ENCODE data around the gene CGNL1.

The CGNL1 gene

GRCh38 chr15:57462381-57462780 lies 86.1 kb downstream of the CGNL1 start:
- CTCF ChIA-PET: interaction anchor here (1.3 kb wide), 1 partner anchor 33 kb away, joined by 3 read pairs; no protein-coding TSS in a partner anchor
- DNase-seq (ENCODE audit: extremely low spot score): no peak
- POLR2A ChIA-PET: no interaction called here
- no peak for TF ChIP-seq CTCF (IDR thresholded peaks at IDR 0.05; ENCODE audit: control extremely low read depth, extremely low read depth, low read depth, missing control alignments)

DNA sequence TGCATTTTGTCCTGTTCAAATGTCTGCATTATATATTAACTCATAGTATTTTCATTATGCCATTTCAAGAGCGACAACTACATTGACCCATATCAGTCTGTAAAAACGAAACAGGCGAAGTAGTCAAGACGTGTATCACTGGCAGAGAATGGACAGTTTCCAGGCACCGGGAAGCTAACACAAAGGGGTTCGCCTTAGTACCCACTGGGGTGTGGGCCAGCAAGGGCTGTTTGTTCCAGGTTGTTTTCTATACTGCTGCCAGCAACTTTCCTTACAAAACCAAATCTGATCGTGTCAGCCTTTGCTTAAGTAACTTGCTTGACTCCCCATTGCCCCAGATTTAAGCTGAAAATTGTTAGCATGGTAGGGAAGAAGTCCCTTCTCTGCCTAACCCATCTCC lies 87.1 kb downstream of the CGNL1 start:
- no peak for DNase-seq (ENCODE audit: extremely low spot score)
- POLR2A ChIA-PET: no interaction called here
- CTCF ChIA-PET: no interaction called here
- TF ChIP-seq CTCF (IDR thresholded peaks at IDR 0.05; ENCODE audit: control extremely low read depth, extremely low read depth, low read depth, missing control alignments): no peak

DNA sequence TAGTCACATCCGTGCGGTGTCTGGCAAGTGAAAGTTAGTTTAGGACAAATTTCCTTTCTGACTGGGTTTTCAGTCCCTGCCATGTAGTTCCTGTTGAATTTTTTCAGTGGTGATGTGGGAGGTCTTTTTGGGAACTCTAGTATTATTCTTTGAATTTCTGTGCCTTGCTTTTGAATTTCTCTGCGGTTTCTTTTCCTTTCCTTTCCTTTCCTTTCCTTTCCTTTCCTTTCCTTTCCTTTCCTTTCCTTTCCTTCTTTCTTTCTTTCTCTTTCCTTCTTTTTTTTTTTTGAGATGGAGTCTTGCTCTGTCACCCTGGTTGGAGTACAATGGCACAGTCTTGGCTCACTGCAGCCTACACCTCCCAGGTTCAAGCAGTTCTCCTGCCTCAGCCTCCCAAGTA lies 88.2 kb downstream of the CGNL1 start:
- no peak for TF ChIP-seq CTCF (IDR thresholded peaks at IDR 0.05; ENCODE audit: control extremely low read depth, extremely low read depth, low read depth, missing control alignments)
- POLR2A ChIA-PET: no interaction called here
- CTCF ChIA-PET: no interaction called here
- DNase-seq (ENCODE audit: extremely low spot score): no peak

DNA sequence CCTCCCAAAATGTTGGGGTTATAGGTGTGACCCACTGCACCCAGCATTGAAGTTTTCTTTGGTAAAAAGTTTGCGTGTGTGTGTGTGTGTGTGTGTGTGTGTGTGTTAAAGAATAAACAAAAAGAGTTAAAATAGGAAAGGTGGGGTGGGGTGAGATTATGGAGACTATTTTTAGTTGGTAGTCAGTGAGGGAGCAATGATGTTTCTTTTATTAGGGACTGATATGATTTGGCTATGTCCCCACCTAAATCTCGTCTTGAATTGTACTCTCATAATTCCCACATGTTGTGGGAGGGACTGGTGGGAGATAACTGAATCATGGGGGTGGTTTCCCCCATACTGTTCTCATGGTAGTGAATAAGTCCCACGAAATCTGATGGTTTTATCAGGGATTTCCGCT lies 92.2 kb downstream of the CGNL1 start:
- CTCF ChIA-PET: no interaction called here
- POLR2A ChIA-PET: no interaction called here
- DNase-seq (ENCODE audit: extremely low spot score): no peak
- no peak for TF ChIP-seq CTCF (IDR thresholded peaks at IDR 0.05; ENCODE audit: control extremely low read depth, extremely low read depth, low read depth, missing control alignments)

DNA sequence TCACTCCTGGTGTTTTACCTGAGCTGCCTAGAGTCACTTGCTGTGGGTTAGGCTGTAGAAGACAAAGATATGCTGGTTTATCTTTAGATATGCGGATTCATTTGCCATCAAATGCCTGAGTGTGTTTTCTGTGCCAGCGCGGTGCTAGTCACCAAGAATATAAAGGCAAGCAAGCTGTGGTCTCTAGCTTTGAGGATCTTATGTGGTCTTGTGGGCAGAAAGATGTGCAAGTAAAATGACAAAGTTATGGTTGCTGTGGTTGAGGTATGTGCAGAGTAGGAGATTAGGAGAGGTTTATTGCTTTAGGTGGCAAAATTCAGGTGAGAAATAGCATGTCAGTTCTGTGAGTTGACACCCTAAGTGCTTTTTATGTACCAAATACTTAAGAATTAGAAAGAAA lies 94.2 kb downstream of the CGNL1 start:
- POLR2A ChIA-PET: no interaction called here
- CTCF ChIA-PET: no interaction called here
- TF ChIP-seq CTCF (IDR thresholded peaks at IDR 0.05; ENCODE audit: control extremely low read depth, extremely low read depth, low read depth, missing control alignments): no peak
- no peak for DNase-seq (ENCODE audit: extremely low spot score)

- CTCF ChIA-PET: no interaction called here
- POLR2A ChIA-PET: no interaction called here
- no peak for TF ChIP-seq CTCF (IDR thresholded peaks at IDR 0.05; ENCODE audit: control extremely low read depth, extremely low read depth, low read depth, missing control alignments)
- DNase-seq (ENCODE audit: extremely low spot score): no peak
These were observed 96.6 kb downstream of the CGNL1 start for GRCh38 chr15:57472861-57473260.

GRCh38 chr15:57476533-57476975 lies 100.2 kb downstream of the CGNL1 start:
- CTCF ChIA-PET: no interaction called here
- no peak for DNase-seq (ENCODE audit: extremely low spot score)
- POLR2A ChIA-PET: no interaction called here
- TF ChIP-seq CTCF (IDR thresholded peaks at IDR 0.05; ENCODE audit: control extremely low read depth, extremely low read depth, low read depth, missing control alignments): no peak
